Parathyroid adenoma (tissue), 2 donors: ENCODE results near the gene FADD.

ENCODE experiments used
- H2AFZ ChIP-seq: fragments of 300-600 bp; sonication (generic); one replicate; pipeline ENCODE4 v1.7.0; 2017; ENCODE audit warnings: antibody characterized with exemption, mild to moderate bottlenecking
- H3K27ac ChIP-seq: fragments of 300-600 bp; sonication (generic); one replicate; pipeline ENCODE4 v1.7.0; 2017
- H3K27me3 ChIP-seq: fragments of 300-600 bp; sonication (generic); one replicate; pipeline ENCODE4 v1.7.0; 2017; ENCODE audit warnings: low read length; ENCODE audit not compliant: control insufficient read depth, insufficient read depth
- H3K36me3 ChIP-seq: fragments of 300-600 bp; sonication (generic); one replicate; pipeline ENCODE4 v1.7.0; 2017; ENCODE audit warnings: low read length; ENCODE audit not compliant: control insufficient read depth, insufficient read depth
- H3K4me1 ChIP-seq: fragments of 300-600 bp; sonication (generic); one replicate; pipeline ENCODE4 v1.7.0; 2017; ENCODE audit warnings: control low read depth
- H3K4me2 ChIP-seq: fragments of 300-600 bp; sonication (generic); one replicate; pipeline ENCODE4 v1.7.0; 2017; ENCODE audit warnings: low read length
- H3K4me3 ChIP-seq: fragments of 300-600 bp; sonication (generic); one replicate; pipeline ENCODE4 v1.7.0; 2017; ENCODE audit warnings: low read depth, low read length
- H3K79me2 ChIP-seq: fragments of 300-600 bp; sonication (generic); one replicate; pipeline ENCODE4 v1.7.0; 2017; ENCODE audit warnings: control low read depth
- H3K9ac ChIP-seq: fragments of 300-600 bp; sonication (generic); one replicate; pipeline ENCODE4 v1.7.0; 2017; ENCODE audit warnings: mild to moderate bottlenecking
- H3K9me3 ChIP-seq: fragments of 300-600 bp; sonication (generic); one replicate; pipeline ENCODE4 v1.7.0; 2017; ENCODE audit warnings: low read length; ENCODE audit not compliant: control insufficient read depth
- TF ChIP-seq, protein P1 (sequence below): fragments of 300-600 bp; sonication (generic); IDR thresholded peaks from one replicate; pipeline ENCODE4 v1.7.0; 2017; ENCODE audit warnings: antibody characterized with exemption, mild to moderate bottlenecking
- donor health status: primary hyperparathyroidism.

Gene FADD

DNA sequence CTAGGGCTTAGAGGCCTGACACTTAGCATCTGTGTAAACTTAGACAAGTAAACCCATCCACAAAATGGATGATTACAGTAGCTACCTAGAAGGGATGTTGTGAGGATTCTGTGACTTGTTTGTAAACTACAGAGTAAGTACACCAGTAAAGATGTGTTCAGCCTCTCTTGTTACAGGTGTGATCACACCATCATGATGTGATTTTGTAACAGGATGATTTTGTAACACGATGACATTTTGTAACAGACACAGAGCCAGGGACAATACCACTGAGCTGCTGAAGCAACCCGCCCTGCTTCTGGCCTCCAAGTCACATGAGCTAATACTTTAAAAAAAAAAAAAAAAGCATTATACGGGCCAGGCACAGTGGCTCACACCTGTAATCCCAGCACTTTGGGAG, 17.0 kb downstream of the FADD start:
- Histone ChIP-seq H3K9me3 (no peaks in the 10 kb centered on the region), H3K27me3 (no peaks in the 10 kb centered on the region), H3K27ac (no peak overlapping the region), H3K9ac (no peak overlapping the region), H3K4me3 (no peak overlapping the region), H3K4me2 (no peak overlapping the region), H3K4me1 (no peaks in the 10 kb centered on the region), H2AFZ (no peak overlapping the region), H3K36me3 (no peaks in the 10 kb centered on the region), H3K79me2 (no peaks in the 10 kb centered on the region)
- TF ChIP-seq, protein P1, sequence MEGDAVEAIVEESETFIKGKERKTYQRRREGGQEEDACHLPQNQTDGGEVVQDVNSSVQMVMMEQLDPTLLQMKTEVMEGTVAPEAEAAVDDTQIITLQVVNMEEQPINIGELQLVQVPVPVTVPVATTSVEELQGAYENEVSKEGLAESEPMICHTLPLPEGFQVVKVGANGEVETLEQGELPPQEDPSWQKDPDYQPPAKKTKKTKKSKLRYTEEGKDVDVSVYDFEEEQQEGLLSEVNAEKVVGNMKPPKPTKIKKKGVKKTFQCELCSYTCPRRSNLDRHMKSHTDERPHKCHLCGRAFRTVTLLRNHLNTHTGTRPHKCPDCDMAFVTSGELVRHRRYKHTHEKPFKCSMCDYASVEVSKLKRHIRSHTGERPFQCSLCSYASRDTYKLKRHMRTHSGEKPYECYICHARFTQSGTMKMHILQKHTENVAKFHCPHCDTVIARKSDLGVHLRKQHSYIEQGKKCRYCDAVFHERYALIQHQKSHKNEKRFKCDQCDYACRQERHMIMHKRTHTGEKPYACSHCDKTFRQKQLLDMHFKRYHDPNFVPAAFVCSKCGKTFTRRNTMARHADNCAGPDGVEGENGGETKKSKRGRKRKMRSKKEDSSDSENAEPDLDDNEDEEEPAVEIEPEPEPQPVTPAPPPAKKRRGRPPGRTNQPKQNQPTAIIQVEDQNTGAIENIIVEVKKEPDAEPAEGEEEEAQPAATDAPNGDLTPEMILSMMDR = no peak

- no peaks in the 10 kb centered on the region for H3K9me3 ChIP-seq
- H3K27me3 ChIP-seq = no peaks in the 10 kb centered on the region
- H3K4me3 ChIP-seq = no peak overlapping the region
- H3K79me2 ChIP-seq = no peaks in the 10 kb centered on the region
- H3K9ac ChIP-seq = no peak overlapping the region
- no peak overlapping the region for H3K4me2 ChIP-seq
- no peak overlapping the region for H2AFZ ChIP-seq
- H3K4me1 ChIP-seq = no peaks in the 10 kb centered on the region
- H3K27ac ChIP-seq = no peak overlapping the region
- TF ChIP-seq, protein P1 = no peak
- H3K36me3 ChIP-seq = no peaks in the 10 kb centered on the region
These were observed 17.8 kb downstream of the FADD start for GRCh38 chr11:70220920-70221319.

GRCh38 chr11:70225681-70226177, 22.6 kb downstream of the FADD start:
- TF ChIP-seq, protein P1 = no peak
- H3K27ac ChIP-seq = no peak overlapping the region
- no peaks in the 10 kb centered on the region for H3K27me3 ChIP-seq
- H3K79me2 ChIP-seq = no peaks in the 10 kb centered on the region
- no peak overlapping the region for H3K4me2 ChIP-seq
- H3K36me3 ChIP-seq = no peaks in the 10 kb centered on the region
- no peak overlapping the region for H3K9ac ChIP-seq
- H3K4me1 ChIP-seq = no peaks in the 10 kb centered on the region
- no peaks in the 10 kb centered on the region for H3K9me3 ChIP-seq
- H3K4me3 ChIP-seq = no peak overlapping the region
- no peak overlapping the region for H2AFZ ChIP-seq

DNA sequence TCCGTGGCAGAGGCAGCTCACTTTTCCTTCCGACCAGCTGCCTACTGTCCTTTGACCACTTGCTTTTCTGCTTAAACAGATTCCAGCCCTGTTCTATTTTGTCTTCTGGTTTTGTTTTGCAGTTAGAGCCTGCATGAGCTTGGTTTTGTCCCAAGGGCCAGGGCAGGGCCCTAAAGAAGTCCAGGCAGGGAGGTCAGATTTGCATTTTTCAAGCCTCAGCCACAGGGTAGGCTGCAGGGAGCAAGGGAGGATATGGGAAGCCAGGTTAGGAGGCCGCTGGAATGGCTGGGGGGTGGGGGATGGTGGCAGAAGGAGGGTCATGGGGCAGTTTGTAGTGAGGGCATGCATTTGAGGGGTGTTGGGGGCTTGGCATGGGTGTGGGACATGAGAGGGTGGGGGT, 23.1 kb downstream of the FADD start:
- Histone ChIP-seq H3K9me3 (no peaks in the 10 kb centered on the region), H3K79me2 (no peaks in the 10 kb centered on the region), H2AFZ (no peak overlapping the region), H3K4me1 (no peaks in the 10 kb centered on the region), H3K27ac (no peak overlapping the region), H3K4me2 (no peak overlapping the region), H3K4me3 (no peak overlapping the region), H3K9ac (no peak overlapping the region), H3K36me3 (no peaks in the 10 kb centered on the region), H3K27me3 (no peaks in the 10 kb centered on the region)
- TF ChIP-seq, protein P1 = no peak

GRCh38 chr11:70226967-70227366, 23.9 kb downstream of the FADD start:
- H3K4me3 ChIP-seq = no peak overlapping the region
- H3K9ac ChIP-seq = no peak overlapping the region
- no peak overlapping the region for H3K27ac ChIP-seq
- H3K9me3 ChIP-seq = no peaks in the 10 kb centered on the region
- H3K27me3 ChIP-seq = no peaks in the 10 kb centered on the region
- no peak overlapping the region for H3K4me2 ChIP-seq
- H3K36me3 ChIP-seq = no peaks in the 10 kb centered on the region
- no peaks in the 10 kb centered on the region for H3K4me1 ChIP-seq
- TF ChIP-seq, protein P1 = no peak
- no peaks in the 10 kb centered on the region for H3K79me2 ChIP-seq
- no peak overlapping the region for H2AFZ ChIP-seq
